ENCODE data around the gene KLHL14.

KLHL14 gene

GRCh38 chr18:32707586-32707985 lies 65.2 kb downstream of the KLHL14 start:
- TF ChIP-seq SIN3A (IDR thresholded peaks at IDR 0.05; ENCODE audit: borderline replicate concordance, insufficient read depth, low read length) = no peak
- TF ChIP-seq TAF1 (IDR thresholded peaks at IDR 0.05; ENCODE audit: borderline replicate concordance, insufficient read depth, low read length) = no peak
- no peak for TF ChIP-seq REST (IDR thresholded peaks at IDR 0.05; ENCODE audit: insufficient read depth in 1 of 2, low read depth in 2 of 2, low read length in 2 of 2)
- TF ChIP-seq POLR2AphosphoS5 (IDR thresholded peaks at IDR 0.05; ENCODE audit: low read depth, low read length) = no peak
- TF ChIP-seq FOXP2 (optimal IDR thresholded peaks at IDR 0.05; ENCODE audit: borderline replicate concordance, extremely low read depth, extremely low read length, insufficient read depth) = no peak

- TF ChIP-seq POLR2AphosphoS5 (IDR thresholded peaks at IDR 0.05; ENCODE audit: low read depth, low read length) (no peak), REST (IDR thresholded peaks at IDR 0.05; ENCODE audit: insufficient read depth in 1 of 2, low read depth in 2 of 2, low read length in 2 of 2) (no peak), FOXP2 (optimal IDR thresholded peaks at IDR 0.05; ENCODE audit: borderline replicate concordance, extremely low read depth, extremely low read length, insufficient read depth) (no peak), SIN3A (IDR thresholded peaks at IDR 0.05; ENCODE audit: borderline replicate concordance, insufficient read depth, low read length) (no peak), TAF1 (IDR thresholded peaks at IDR 0.05; ENCODE audit: borderline replicate concordance, insufficient read depth, low read length) (no peak)
These were observed 65.7 kb downstream of the KLHL14 start for GRCh38 chr18:32707147-32707546.

- TF ChIP-seq REST (IDR thresholded peaks at IDR 0.05; ENCODE audit: insufficient read depth in 1 of 2, low read depth in 2 of 2, low read length in 2 of 2) (no peak), FOXP2 (optimal IDR thresholded peaks at IDR 0.05; ENCODE audit: borderline replicate concordance, extremely low read depth, extremely low read length, insufficient read depth) (no peak), POLR2AphosphoS5 (IDR thresholded peaks at IDR 0.05; ENCODE audit: low read depth, low read length) (no peak)
These were observed 71.5 kb downstream of the KLHL14 start for GRCh38 chr18:32701313-32701712.

- TF ChIP-seq POLR2AphosphoS5 (IDR thresholded peaks at IDR 0.05; ENCODE audit: low read depth, low read length) = no peak
- TF ChIP-seq SIN3A (IDR thresholded peaks at IDR 0.05; ENCODE audit: borderline replicate concordance, insufficient read depth, low read length) = no peak
- TF ChIP-seq FOXP2 (optimal IDR thresholded peaks at IDR 0.05; ENCODE audit: borderline replicate concordance, extremely low read depth, extremely low read length, insufficient read depth) = no peak
- TF ChIP-seq REST (IDR thresholded peaks at IDR 0.05; ENCODE audit: insufficient read depth in 1 of 2, low read depth in 2 of 2, low read length in 2 of 2) = no peak
- no peak for TF ChIP-seq TAF1 (IDR thresholded peaks at IDR 0.05; ENCODE audit: borderline replicate concordance, insufficient read depth, low read length)
These were observed 74.7 kb downstream of the KLHL14 start for GRCh38 chr18:32698153-32698552.

GRCh38 chr18:32696376-32696775 lies 76.4 kb downstream of the KLHL14 start:
- TF ChIP-seq SIN3A (IDR thresholded peaks at IDR 0.05; ENCODE audit: borderline replicate concordance, insufficient read depth, low read length) (no peak), POLR2AphosphoS5 (IDR thresholded peaks at IDR 0.05; ENCODE audit: low read depth, low read length) (no peak), FOXP2 (optimal IDR thresholded peaks at IDR 0.05; ENCODE audit: borderline replicate concordance, extremely low read depth, extremely low read length, insufficient read depth) (no peak), TAF1 (IDR thresholded peaks at IDR 0.05; ENCODE audit: borderline replicate concordance, insufficient read depth, low read length) (no peak)

All from PFSK-1 (cell line).